GM23338 (cell line): ENCODE measurements around the gene SNTG2.

ENCODE experiments used
- CREB1 ChIP-seq: fragments of 250-450 bp; sonication (Bioruptor Pico); IDR thresholded peaks from 2 replicates; pipeline ENCODE4 v1.5.0; 2020; ENCODE audit warnings: low read depth, mild to moderate bottlenecking, moderate library complexity
- CTCF ChIP-seq, 2 experiments: fragments of 200-600 bp in 1 of 2; sonication (generic) in 1 of 2; conservative IDR thresholded peaks; 2 replicates each; pipeline versions ENCODE4 v1.5.1 to v1.6.1; 2016 to 2017; ENCODE audit warnings: antibody characterized with exemption in 2 of 2, low read depth in 2 of 2, mild to moderate bottlenecking in 2 of 2, moderate library complexity in 1 of 2
- ETS1 ChIP-seq: IDR thresholded peaks from 2 replicates; pipeline ENCODE4 v1.6.1; 2016; ENCODE audit warnings: antibody characterized with exemption
- EZH2 ChIP-seq: fragments of 200-600 bp; sonication (generic); IDR thresholded peaks from one replicate; pipeline ENCODE4 v1.8.0; 2017; ENCODE audit warnings: antibody characterized with exemption, mild to moderate bottlenecking, low read depth; ENCODE audit not compliant: unreplicated experiment
- EZH2phosphoT487 ChIP-seq: fragments of 200-600 bp; sonication (generic); IDR thresholded peaks from one replicate; pipeline ENCODE4 v1.8.1; 2018; ENCODE audit warnings: antibody characterized with exemption; ENCODE audit not compliant: unreplicated experiment
- JUNB ChIP-seq: IDR thresholded peaks from one replicate; pipeline ENCODE4 v1.6.1; 2016; ENCODE audit warnings: antibody characterized with exemption; ENCODE audit not compliant: unreplicated experiment
- POLR2AphosphoS5 ChIP-seq: IDR thresholded peaks from 2 replicates; pipeline ENCODE4 v1.6.1; 2016; ENCODE audit warnings: antibody characterized with exemption, low read depth
- REST ChIP-seq: IDR thresholded peaks from one replicate; pipeline ENCODE4 v1.6.1; 2018; ENCODE audit warnings: antibody characterized with exemption; ENCODE audit not compliant: unreplicated experiment
- STAT1 ChIP-seq: IDR thresholded peaks from one replicate; pipeline ENCODE4 v1.6.1; 2016; ENCODE audit warnings: antibody characterized with exemption; ENCODE audit not compliant: unreplicated experiment
- ZNF114 ChIP-seq: fragments of 250-450 bp; sonication (Bioruptor Pico); IDR thresholded peaks from 2 replicates; pipeline ENCODE4 v1.5.0; 2020; ENCODE audit warnings: mild to moderate bottlenecking, moderate library complexity

- TF ChIP-seq CTCF (conservative IDR thresholded peaks at IDR 0.05; ENCODE audit: low read depth in 2 of 2), result no peak
- no peak for TF ChIP-seq EZH2
- no peak for TF ChIP-seq EZH2phosphoT487
- TF ChIP-seq CREB1 (CRISPR knock-in tag), result no peak
- no peak for TF ChIP-seq POLR2AphosphoS5
- no peak for TF ChIP-seq STAT1
- TF ChIP-seq JUNB, result no peak
- TF ChIP-seq ETS1, result no peak; the same call in 1 of the 2 replicates
- no peak for TF ChIP-seq REST
- TF ChIP-seq ZNF114 (CRISPR knock-in tag), result no peak
Measured at GRCh38 chr2:933734-934295, 16.8 kb upstream of the SNTG2 start.
